T-helper 1 cell treated with Interleukin-12 subunit alpha and Interleukin-12 subunit beta and Interleukin-4 antibody, amounts not matched to agents 30 μg/mL and 1 μg/mL, for 36 hours (primary cell): ENCODE results near the gene PIP4K2A.
"Not testable (repeated sequence)": the region's sequence is repeated elsewhere in the genome, so short reads cannot be mapped to it uniquely, and the experiment has no call there.

ENCODE experiments used
- H3K27ac Mint-ChIP-seq: one replicate; pipeline ENCODE4 v1.8.0; 2021; ENCODE audit warnings: mild to moderate bottlenecking, mixed read lengths
- H3K27me3 Mint-ChIP-seq: one replicate; pipeline ENCODE4 v1.8.0; 2021; ENCODE audit warnings: low read depth, mixed read lengths
- H3K36me3 Mint-ChIP-seq: one replicate; pipeline ENCODE4 v1.8.0; 2021; ENCODE audit warnings: low read depth, mixed read lengths
- H3K4me1 Mint-ChIP-seq: one replicate; pipeline ENCODE4 v1.8.0; 2021; ENCODE audit warnings: low read depth, mixed read lengths
- H3K4me3 Mint-ChIP-seq: one replicate; pipeline ENCODE4 v1.8.0; 2021; ENCODE audit warnings: mild to moderate bottlenecking, moderate library complexity, mixed read lengths
- H3K9me3 Mint-ChIP-seq: one replicate; pipeline ENCODE4 v1.8.0; 2021; ENCODE audit warnings: mixed read lengths

PIP4K2A gene

GRCh38 chr10:22693371-22693784, 21.0 kb downstream of the PIP4K2A start:
- Mint-ChIP-seq H3K36me3 (peaks cover 6% of the 10 kb centered on the region), H3K4me1 (peaks cover 39% of the 10 kb centered on the region), H3K27ac (peak overlapping the region; percentile 70), H3K9me3 (no peaks in the 10 kb centered on the region), H3K4me3 (peak overlapping the region; percentile 16), H3K27me3 (no peaks in the 10 kb centered on the region)

GRCh38 chr10:22692119-22692518, 22.3 kb downstream of the PIP4K2A start:
- Mint-ChIP-seq H3K4me1 (peaks cover 42% of the 10 kb centered on the region), H3K27ac (peak overlapping the region; percentile 51)
- H3K36me3 Mint-ChIP-seq, H3K4me3 Mint-ChIP-seq, H3K9me3 Mint-ChIP-seq, H3K27me3 Mint-ChIP-seq: not testable (repeated sequence)

- no peaks in the 10 kb centered on the region for H3K9me3 Mint-ChIP-seq
- peak overlapping the region; percentile 16 for H3K27ac Mint-ChIP-seq
- H3K36me3 Mint-ChIP-seq, result peaks cover 9% of the 10 kb centered on the region
- H3K4me3 Mint-ChIP-seq, result no peak overlapping the region
- no peaks in the 10 kb centered on the region for H3K27me3 Mint-ChIP-seq
- peaks cover 51% of the 10 kb centered on the region for H3K4me1 Mint-ChIP-seq
Measured at GRCh38 chr10:22690614-22691431, 23.6 kb downstream of the PIP4K2A start.

GRCh38 chr10:22690158-22690557, 24.2 kb downstream of the PIP4K2A start:
- Mint-ChIP-seq H3K27me3 (no peaks in the 10 kb centered on the region), H3K27ac (no peak overlapping the region), H3K36me3 (peaks cover 9% of the 10 kb centered on the region), H3K4me3 (no peak overlapping the region), H3K4me1 (peaks cover 51% of the 10 kb centered on the region), H3K9me3 (no peaks in the 10 kb centered on the region)

- Mint-ChIP-seq H3K27ac (no peak overlapping the region), H3K4me3 (no peak overlapping the region), H3K9me3 (no peaks in the 10 kb centered on the region), H3K27me3 (no peaks in the 10 kb centered on the region), H3K4me1 (peaks cover 63% of the 10 kb centered on the region), H3K36me3 (peaks cover 6% of the 10 kb centered on the region)
Measured at GRCh38 chr10:22686347-22686746, 28.0 kb downstream of the PIP4K2A start.

- no peak overlapping the region for H3K4me3 Mint-ChIP-seq
- H3K9me3 Mint-ChIP-seq, result no peaks in the 10 kb centered on the region
- H3K27me3 Mint-ChIP-seq, result no peaks in the 10 kb centered on the region
- H3K36me3 Mint-ChIP-seq, result peaks cover 9% of the 10 kb centered on the region
- no peak overlapping the region for H3K27ac Mint-ChIP-seq
- H3K4me1 Mint-ChIP-seq, result peaks cover 63% of the 10 kb centered on the region
Measured at GRCh38 chr10:22685926-22686325, 28.5 kb downstream of the PIP4K2A start.

GRCh38 chr10:22684699-22685098, 29.7 kb downstream of the PIP4K2A start:
- Mint-ChIP-seq H3K27ac (peak overlapping the region; percentile 95), H3K27me3 (no peaks in the 10 kb centered on the region), H3K9me3 (no peaks in the 10 kb centered on the region), H3K36me3 (peaks cover 10% of the 10 kb centered on the region), H3K4me3 (peak overlapping the region; percentile 55), H3K4me1 (peaks cover 71% of the 10 kb centered on the region)

- H3K36me3 Mint-ChIP-seq, result peaks cover 6% of the 10 kb centered on the region
- H3K27ac Mint-ChIP-seq, result peak overlapping the region; percentile 95
- H3K4me1 Mint-ChIP-seq, result peaks cover 76% of the 10 kb centered on the region
- H3K4me3 Mint-ChIP-seq, result peak overlapping the region; percentile 75
- no peaks in the 10 kb centered on the region for H3K27me3 Mint-ChIP-seq
- no peaks in the 10 kb centered on the region for H3K9me3 Mint-ChIP-seq
Measured at GRCh38 chr10:22683140-22683389, 31.3 kb downstream of the PIP4K2A start.

GRCh38 chr10:22682237-22683139, 31.9 kb downstream of the PIP4K2A start:
- Mint-ChIP-seq H3K4me1 (peaks cover 80% of the 10 kb centered on the region), H3K36me3 (peaks cover 6% of the 10 kb centered on the region)

GRCh38 chr10:22681783-22682183, 32.6 kb downstream of the PIP4K2A start:
- H3K36me3 Mint-ChIP-seq, result peaks cover 4% of the 10 kb centered on the region
- H3K4me1 Mint-ChIP-seq, result peaks cover 83% of the 10 kb centered on the region
- peak overlapping the region; percentile 75 for H3K4me3 Mint-ChIP-seq
- peak overlapping the region; percentile 95 for H3K27ac Mint-ChIP-seq
- no peaks in the 10 kb centered on the region for H3K27me3 Mint-ChIP-seq
- no peaks in the 10 kb centered on the region for H3K9me3 Mint-ChIP-seq

More at GRCh38 chr10:22682237-22683139, 31.9 kb downstream of the PIP4K2A start:
- Mint-ChIP-seq H3K27ac (peak overlapping the region; percentile 95), H3K27me3 (no peaks in the 10 kb centered on the region), H3K9me3 (no peaks in the 10 kb centered on the region), H3K4me3 (peak overlapping the region; percentile 75)

- Mint-ChIP-seq H3K27ac (peak overlapping the region; percentile 94), H3K27me3 (no peaks in the 10 kb centered on the region), H3K36me3 (peaks cover 4% of the 10 kb centered on the region), H3K4me1 (peaks cover 86% of the 10 kb centered on the region), H3K9me3 (no peaks in the 10 kb centered on the region), H3K4me3 (peak overlapping the region; percentile 45)
Measured at GRCh38 chr10:22681301-22681700, 33.1 kb downstream of the PIP4K2A start.

GRCh38 chr10:22679608-22680007, 34.8 kb downstream of the PIP4K2A start:
- H3K27ac Mint-ChIP-seq, result peak overlapping the region; percentile 21
- no peaks in the 10 kb centered on the region for H3K9me3 Mint-ChIP-seq
- no peaks in the 10 kb centered on the region for H3K27me3 Mint-ChIP-seq
- peaks cover 78% of the 10 kb centered on the region for H3K4me1 Mint-ChIP-seq
- H3K4me3 Mint-ChIP-seq, result peak overlapping the region; percentile 2
- H3K36me3 Mint-ChIP-seq, result peaks cover 8% of the 10 kb centered on the region

- Mint-ChIP-seq H3K4me3 (peak overlapping the region; percentile 22), H3K27me3 (no peaks in the 10 kb centered on the region), H3K27ac (peak overlapping the region; percentile 31), H3K9me3 (no peaks in the 10 kb centered on the region), H3K4me1 (peaks cover 72% of the 10 kb centered on the region), H3K36me3 (peaks cover 8% of the 10 kb centered on the region)
Measured at GRCh38 chr10:22677333-22677732, 37.0 kb downstream of the PIP4K2A start.

- Mint-ChIP-seq H3K27me3 (no peaks in the 10 kb centered on the region), H3K36me3 (peaks cover 8% of the 10 kb centered on the region), H3K4me3 (no peak overlapping the region), H3K27ac (no peak overlapping the region), H3K9me3 (no peaks in the 10 kb centered on the region), H3K4me1 (peaks cover 74% of the 10 kb centered on the region)
Measured at GRCh38 chr10:22676435-22676834, 37.9 kb downstream of the PIP4K2A start.

- Mint-ChIP-seq H3K4me3 (no peak overlapping the region), H3K36me3 (peaks cover 5% of the 10 kb centered on the region), H3K27me3 (no peaks in the 10 kb centered on the region), H3K4me1 (peaks cover 67% of the 10 kb centered on the region), H3K27ac (no peak overlapping the region), H3K9me3 (no peaks in the 10 kb centered on the region)
Measured at GRCh38 chr10:22674573-22674930, 39.8 kb downstream of the PIP4K2A start.
